NCI-H524 treated with DMSO at 0.1 percent for 48 hours (cell line): ENCODE results near the gene SEC31B.
A peak's percentile ranks its signal among the peaks of the same experiment; 100 is the strongest.

Source experiments
- DNase-seq: peaks from one replicate; lab custom pipeline; 2025; lab: John Stamatoyannopoulos, UW

The SEC31B gene

GRCh38 chr10:100519311-100520051, at the start of gene SEC31B:
SEC31B (minus strand) TSS chr10:100519861; CDS start chr10:100516952, 2,909 bp downstream.
- no peak for DNase-seq

- DNase-seq, result peak; percentile 14
Measured at GRCh38 chr10:100568912-100569311, 49.3 kb upstream of the SEC31B start.

- DNase-seq, result no peak
Measured at GRCh38 chr10:100567826-100568225, 48.2 kb upstream of the SEC31B start.

- DNase-seq, result no peak
Measured at GRCh38 chr10:100567249-100567648, 47.6 kb upstream of the SEC31B start.

- no peak for DNase-seq
Measured at GRCh38 chr10:100566561-100566960, 46.9 kb upstream of the SEC31B start.

GRCh38 chr10:100565206-100565985, 45.7 kb upstream of the SEC31B start:
- no peak for DNase-seq

GRCh38 chr10:100562008-100562672, 42.5 kb upstream of the SEC31B start:
- DNase-seq, result no peak

GRCh38 chr10:100561005-100561404, 41.3 kb upstream of the SEC31B start:
- DNase-seq, result no peak

GRCh38 chr10:100560248-100560647, 40.6 kb upstream of the SEC31B start:
- no peak for DNase-seq

- DNase-seq, result no peak
Measured at GRCh38 chr10:100554902-100555301, 35.2 kb upstream of the SEC31B start.

- DNase-seq, result no peak
Measured at GRCh38 chr10:100553929-100554328, 34.3 kb upstream of the SEC31B start.

- DNase-seq, result no peak
Measured at GRCh38 chr10:100551738-100552137, 32.1 kb upstream of the SEC31B start.

- DNase-seq, result no peak
Measured at GRCh38 chr10:100551196-100551595, 31.5 kb upstream of the SEC31B start.

- no peak for DNase-seq
Measured at GRCh38 chr10:100544950-100545349, 25.3 kb upstream of the SEC31B start.

GRCh38 chr10:100537475-100537874, 17.8 kb upstream of the SEC31B start:
- no peak for DNase-seq

GRCh38 chr10:100535715-100536353, 16.2 kb upstream of the SEC31B start, which contains the start of gene HIF1AN:
HIF1AN (plus strand) TSS chr10:100535943; CDS start chr10:100535959, 16 bp downstream.
- peak; percentile 36 for DNase-seq

- DNase-seq, result no peak
Measured at GRCh38 chr10:100535338-100535714, 15.7 kb upstream of the SEC31B start.

- peak; percentile 62 for DNase-seq
Measured at GRCh38 chr10:100534726-100535125, 15.1 kb upstream of the SEC31B start.

GRCh38 chr10:100531761-100532160, 12.1 kb upstream of the SEC31B start:
- no peak for DNase-seq

- peak; percentile 18 for DNase-seq
Measured at GRCh38 chr10:100529475-100530298, 10.0 kb upstream of the SEC31B start, which contains the start of gene NDUFB8. NDUFB8 (minus strand) TSS chr10:100529871; CDS start chr10:100529851, 20 bp downstream.

- no peak for DNase-seq
Measured at GRCh38 chr10:100528921-100529474, 9.3 kb upstream of the SEC31B start.
